ENCODE data around the gene DMRTB1.

- TF ChIP-seq REST (IDR thresholded peaks at IDR 0.05; ENCODE audit: insufficient read depth in 1 of 2, low read depth in 2 of 2, low read length in 2 of 2) (no peak), POLR2AphosphoS5 (IDR thresholded peaks at IDR 0.05; ENCODE audit: low read depth, low read length) (no peak)
These were observed 26.6 kb upstream of the DMRTB1 start for GRCh38 chr1:53432611-53433010.

Data from PFSK-1 (cell line).